ENCODE results near the gene DIS3L2. TPM values are rescaled to one million over a fixed set of nuclear protein-coding genes. Genes with fewer than 3 reads are reported as not detected.

The DIS3L2 gene
- total and polyA plus RNA-seq, 2 of the 8 experiments (the other 6 are each of a cell fraction or from before 2014, with no cell fraction given) = 11.5 to 21.6 TPM

DNA sequence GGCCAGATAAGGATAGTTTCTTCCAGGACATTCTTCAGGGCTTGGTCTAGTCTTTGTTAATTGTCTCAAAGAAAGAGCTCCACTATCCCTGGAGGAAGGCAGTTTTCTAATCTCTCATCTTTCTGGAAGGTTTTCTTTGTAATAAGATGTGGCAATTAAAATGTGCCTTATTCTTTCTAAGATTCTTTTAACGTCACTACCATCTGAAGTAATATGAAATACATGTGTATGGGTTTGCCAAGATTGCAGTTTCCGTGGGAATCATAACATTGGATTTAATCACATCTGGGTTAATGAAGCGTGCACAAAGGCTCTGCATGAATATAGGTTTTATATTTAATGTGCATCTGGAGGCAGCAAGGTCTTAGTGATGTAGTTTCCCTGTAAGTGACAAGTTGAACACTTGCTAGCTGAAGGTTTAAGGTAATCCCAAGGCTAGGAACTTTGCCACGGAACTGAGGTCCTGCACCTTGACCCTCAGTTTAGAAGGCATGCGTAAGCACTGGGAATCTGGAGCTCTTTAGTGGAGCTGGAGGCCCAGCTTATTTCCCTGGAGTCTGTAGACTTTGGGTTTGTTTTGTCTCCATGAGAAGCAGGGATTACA is 25.7 kb downstream of the DIS3L2 start (continued):
- no peak for TF ChIP-seq TAF1 (IDR thresholded peaks at IDR 0.05; ENCODE audit: low read depth, low read length)

All from H1 (cell line).